Upper lobe of left lung (tissue), 4 donors: ENCODE measurements around the gene SLC50A1.
"Not testable (repeated sequence)": the region's sequence is repeated elsewhere in the genome, so short reads cannot be mapped to it uniquely, and the experiment has no call there.

ENCODE experiments used
- POLR2A ChIP-seq, 4 donors: fragments of 450-650 bp; IDR thresholded peaks; one replicate each; pipeline ENCODE4 v1.5.1; 2016 to 2017; ENCODE audit warnings: antibody characterized with exemption in 4 of 4, mild to moderate bottlenecking in 2 of 4
- POLR2AphosphoS5 ChIP-seq, 2 donors: sonication (generic); formaldehyde crosslinking; IDR thresholded peaks; one replicate each; pipeline ENCODE4 v1.5.1; 2017; ENCODE audit warnings: antibody characterized with exemption in 2 of 2
- TF ChIP-seq, protein P1 (sequence below), 6 experiments: fragments of 450-650 bp in 4 of 6; fragments of 200-600 bp in 2 of 6; sonication (generic) in 2 of 6; IDR thresholded peaks; one replicate each; pipeline ENCODE4 v1.5.1; 2016 to 2019; ENCODE audit warnings: antibody characterized with exemption in 6 of 6

DNA sequence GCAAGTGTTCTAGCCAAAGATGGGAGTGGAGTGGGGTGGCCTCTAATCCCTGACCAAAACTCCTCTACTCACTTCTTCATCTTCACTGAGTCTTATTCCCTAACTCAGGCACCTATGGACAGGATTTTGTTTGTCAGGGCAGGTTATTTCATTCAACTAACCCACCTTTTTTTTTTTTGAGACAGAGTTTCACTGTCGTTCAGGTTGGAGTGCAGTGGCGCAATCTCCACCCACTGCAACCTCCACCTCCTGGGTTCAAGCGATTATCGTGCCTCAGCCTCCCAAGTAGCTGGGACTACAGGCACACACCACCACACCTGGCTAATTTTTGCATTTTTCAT lies 32.4 kb downstream of the SLC50A1 start:
- TF ChIP-seq, protein P1, sequence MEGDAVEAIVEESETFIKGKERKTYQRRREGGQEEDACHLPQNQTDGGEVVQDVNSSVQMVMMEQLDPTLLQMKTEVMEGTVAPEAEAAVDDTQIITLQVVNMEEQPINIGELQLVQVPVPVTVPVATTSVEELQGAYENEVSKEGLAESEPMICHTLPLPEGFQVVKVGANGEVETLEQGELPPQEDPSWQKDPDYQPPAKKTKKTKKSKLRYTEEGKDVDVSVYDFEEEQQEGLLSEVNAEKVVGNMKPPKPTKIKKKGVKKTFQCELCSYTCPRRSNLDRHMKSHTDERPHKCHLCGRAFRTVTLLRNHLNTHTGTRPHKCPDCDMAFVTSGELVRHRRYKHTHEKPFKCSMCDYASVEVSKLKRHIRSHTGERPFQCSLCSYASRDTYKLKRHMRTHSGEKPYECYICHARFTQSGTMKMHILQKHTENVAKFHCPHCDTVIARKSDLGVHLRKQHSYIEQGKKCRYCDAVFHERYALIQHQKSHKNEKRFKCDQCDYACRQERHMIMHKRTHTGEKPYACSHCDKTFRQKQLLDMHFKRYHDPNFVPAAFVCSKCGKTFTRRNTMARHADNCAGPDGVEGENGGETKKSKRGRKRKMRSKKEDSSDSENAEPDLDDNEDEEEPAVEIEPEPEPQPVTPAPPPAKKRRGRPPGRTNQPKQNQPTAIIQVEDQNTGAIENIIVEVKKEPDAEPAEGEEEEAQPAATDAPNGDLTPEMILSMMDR (IDR thresholded peaks at IDR 0.05), result not testable (repeated sequence)
- TF ChIP-seq POLR2AphosphoS5, POLR2A (IDR thresholded peaks at IDR 0.05): not testable (repeated sequence)
